HG03159 (cell line): ENCODE data around the gene PSD2.

ENCODE experiments used
- ATAC-seq: cut with Tn5 transposase; IDR thresholded peaks from one replicate; pipeline ENCODE4 v1.9.1; 2021; ENCODE audit warnings: mild to moderate bottlenecking, moderate library complexity; ENCODE audit not compliant: unreplicated experiment

The PSD2 gene

DNA sequence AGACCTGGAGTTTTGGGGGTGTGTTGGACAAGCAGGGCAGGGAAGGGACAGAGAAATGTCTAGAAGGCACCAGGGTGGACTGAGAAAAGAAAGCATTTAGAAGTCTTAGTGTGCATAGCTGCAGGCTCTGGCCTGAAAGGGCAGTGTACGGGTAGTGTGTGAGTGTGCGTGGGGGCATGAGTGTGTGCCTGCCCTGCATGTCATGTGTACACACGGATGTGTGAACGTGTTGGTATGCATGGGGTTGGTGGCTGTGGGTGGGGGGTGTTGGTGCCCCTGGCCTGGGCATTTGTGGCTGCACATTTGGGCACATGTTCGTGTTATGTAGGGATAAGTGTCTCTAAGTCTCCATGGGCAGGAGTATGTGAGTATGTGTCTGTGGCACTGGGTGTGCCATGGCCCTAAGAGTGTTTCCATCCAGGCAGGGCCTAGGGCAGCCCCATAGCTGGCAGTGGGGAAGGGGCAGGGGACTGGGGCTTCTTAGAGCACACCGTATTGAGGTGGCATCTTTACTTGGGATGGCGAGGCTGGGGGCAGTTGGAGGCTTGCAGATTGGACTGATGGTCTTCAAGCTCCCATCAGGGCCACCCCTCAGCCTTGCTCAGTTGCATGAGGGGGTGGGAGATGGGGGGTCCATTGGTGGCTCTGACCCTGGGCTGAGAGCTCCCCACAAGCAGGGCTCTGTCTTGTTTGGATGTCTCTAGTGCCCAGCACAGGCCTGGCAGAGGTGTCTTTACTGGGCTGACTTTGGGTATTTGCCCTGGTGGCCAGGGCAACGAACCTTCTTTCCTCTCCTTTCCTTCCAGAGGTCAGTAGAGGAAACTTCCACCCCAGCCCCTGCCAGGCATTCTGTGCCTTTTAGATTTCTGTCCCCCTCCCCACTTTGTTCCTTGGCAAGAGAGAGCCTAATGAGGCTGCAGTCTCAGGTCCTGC lies 15.0 kb downstream of the PSD2 start:
- ATAC-seq, result no peak

DNA sequence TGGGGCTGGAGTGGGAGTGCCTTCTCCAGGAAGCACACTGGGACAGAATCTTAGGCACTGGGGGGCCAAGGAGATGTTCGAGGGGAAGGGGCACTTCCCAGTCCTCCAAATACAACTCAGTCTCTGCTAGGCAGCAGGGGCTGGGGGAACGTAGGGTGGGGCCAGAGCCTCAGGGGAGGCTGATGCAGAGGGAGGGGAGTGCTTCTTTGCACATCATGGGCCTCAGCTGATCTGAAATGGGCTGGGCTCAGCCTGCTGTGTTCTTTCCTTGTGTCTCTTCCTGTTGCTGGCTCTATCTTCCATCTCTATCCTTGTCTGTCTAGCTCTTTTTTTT lies 15.6 kb downstream of the PSD2 start:
- ATAC-seq, result no peak

DNA sequence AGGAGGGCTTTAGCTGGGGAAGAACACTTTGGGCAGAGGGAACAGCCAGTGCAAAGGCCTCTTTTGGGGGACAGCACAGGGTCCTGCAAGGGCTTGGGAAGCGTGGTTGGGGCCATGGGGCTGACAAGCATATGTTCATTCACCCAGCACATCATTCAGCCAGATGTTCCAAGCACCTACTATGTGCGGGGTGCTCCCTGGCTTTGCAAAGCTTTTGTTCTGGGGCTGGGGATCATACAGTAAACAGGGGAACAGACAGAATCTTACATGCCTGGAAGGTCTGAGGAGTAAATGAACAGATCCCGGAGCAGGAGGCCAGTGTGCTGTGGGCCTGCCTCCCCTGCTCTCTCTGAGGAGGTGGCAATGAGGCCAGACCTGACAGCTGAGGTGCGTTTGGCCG lies 16.7 kb downstream of the PSD2 start:
- no peak for ATAC-seq

- ATAC-seq, result no peak
Measured at GRCh38 chr5:139812836-139813805, 17.5 kb downstream of the PSD2 start.

DNA sequence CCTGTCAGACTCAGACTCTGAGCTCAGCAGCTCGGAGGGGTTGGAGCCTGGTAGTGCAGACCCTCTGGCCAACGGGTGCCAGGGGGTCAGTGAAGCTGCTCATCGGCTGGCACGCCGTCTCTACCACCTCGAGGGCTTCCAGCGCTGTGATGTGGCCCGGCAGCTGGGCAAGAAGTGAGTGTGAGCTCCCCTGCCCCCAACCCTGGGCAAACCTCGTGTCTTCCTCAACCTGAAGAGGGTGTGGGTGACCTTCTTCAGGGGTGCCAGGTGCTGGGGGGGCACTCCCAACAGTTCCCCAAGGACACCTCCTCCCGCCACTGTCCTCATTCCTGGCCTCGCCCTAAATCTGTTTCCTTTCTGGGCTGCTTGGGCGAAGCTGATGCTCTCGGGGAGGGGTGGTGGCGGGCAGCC lies 18.6 kb downstream of the PSD2 start:
- ATAC-seq, result no peak

DNA sequence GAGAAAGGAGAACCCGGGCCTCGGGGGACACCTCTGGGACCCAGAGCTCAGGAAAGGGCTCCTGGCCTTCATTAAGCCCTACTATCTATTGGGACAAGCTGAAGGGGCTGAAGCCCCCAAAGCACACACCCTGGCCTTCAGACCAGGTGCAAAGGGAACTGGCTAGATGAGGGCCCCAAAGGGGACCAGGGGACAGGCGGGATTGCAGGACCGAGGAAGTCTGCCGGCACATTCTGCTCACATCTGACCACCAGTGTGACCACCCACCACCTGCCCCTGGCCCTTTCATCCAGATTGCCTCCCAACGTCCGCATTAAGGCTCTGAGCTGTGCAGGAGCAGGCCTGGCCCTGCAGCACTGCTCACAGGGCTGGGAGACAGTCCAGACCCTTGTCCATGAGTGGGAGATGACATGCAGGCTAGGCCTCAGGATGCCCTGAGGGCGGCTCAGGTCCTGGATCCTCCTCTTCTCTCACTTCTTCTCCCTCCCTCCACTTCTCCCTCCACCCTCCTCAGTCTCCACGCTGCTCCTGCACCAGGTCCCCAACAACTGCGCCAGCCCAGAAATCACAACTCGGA lies 19.2 kb downstream of the PSD2 start:
- ATAC-seq, result no peak

GRCh38 chr5:139816566-139816965 lies 21.0 kb downstream of the PSD2 start:
- no peak for ATAC-seq

DNA sequence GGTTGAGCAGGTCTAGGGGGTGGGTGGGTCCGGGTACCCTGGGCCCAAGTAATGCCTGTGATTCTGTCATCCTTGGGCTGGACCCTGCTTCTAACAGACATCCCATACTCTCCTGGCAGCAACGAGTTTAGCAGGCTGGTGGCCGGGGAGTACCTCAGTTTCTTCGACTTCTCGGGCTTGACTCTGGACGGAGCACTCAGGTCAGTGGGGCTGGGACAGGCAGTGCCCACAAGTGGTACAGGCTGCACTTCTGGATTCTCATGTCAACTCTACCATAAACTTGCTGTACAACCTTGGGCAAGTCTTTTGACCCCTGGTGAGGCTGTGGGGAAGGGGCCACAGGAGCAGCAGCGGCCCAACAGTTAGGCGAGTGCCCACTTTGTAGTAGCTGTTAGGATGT lies 21.8 kb downstream of the PSD2 start:
- ATAC-seq, result no peak

DNA sequence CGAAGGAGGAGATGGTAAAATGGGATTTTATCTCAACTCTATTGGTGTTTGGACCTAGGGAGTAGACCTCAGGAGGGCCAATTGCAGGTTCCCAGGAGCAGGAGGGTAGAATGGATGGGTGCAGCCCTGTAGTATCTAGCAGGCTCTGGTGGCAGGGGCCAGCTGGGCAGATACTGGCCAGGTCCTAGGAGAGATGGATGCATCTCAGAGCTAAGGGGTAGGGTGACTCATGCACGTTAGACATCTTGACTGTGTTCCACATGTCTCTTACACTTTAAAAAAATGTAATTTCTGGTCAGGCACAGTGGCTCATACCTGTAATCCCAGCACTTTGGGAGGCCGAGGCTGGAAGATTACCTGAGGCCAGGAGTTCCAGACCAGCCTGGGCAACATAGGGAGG lies 22.4 kb downstream of the PSD2 start:
- ATAC-seq, result no peak

- ATAC-seq, result no peak
Measured at GRCh38 chr5:139820130-139820529, 24.5 kb downstream of the PSD2 start.

DNA sequence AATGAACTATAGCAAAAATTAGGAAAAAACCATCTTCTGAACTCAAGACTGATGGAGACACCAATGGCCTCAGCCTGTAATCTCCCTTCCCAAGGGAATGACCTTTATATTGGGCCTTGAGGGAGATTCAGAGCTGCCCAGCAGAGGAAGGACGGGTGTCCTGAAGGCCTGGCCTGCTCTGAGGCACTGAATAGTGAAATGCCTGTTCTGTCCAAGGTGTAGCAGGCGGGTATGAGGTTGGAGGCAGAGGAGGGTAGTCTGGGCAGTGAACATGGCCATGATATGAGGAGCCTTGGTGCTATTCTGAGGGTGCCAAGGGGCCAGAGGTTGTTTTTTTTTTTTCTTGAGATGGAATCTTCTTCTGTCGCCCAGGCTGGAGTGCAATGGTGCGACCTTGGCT lies 25.0 kb downstream of the PSD2 start:
- ATAC-seq, result no peak

DNA sequence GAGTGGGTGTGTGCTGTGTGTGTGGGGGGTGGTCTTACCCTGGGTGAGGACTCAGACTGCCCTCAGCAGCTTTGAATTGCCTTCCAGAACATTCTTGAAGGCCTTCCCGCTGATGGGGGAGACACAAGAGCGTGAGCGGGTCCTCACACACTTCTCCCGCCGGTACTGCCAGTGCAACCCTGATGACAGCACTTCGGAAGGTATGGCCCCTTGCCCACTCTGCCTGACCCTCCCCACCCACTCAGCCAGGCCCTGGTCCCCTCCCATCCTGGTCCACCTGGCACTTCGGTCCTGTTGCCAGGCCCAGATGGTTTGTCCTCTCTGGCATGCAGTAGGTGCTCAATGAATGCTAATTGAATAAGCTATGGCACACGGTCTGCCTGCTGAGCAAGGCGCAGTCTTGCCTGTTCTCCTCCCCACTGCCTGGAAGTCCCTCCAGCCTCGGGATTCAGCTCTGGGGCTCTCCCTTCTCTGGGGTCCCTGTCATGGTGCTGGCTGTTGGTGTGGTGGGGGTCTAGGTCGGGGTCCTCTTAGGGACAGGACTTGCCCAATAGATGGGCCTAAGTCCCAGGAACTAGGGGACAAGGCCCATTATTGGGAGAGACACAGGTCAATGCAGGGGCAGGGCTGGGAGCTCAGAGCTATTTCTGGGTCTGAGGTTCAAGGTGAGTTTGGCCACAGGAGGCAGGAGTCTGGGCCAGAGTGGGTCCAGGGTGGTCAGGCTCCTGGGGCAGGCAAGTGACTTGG lies 26.4 kb downstream of the PSD2 start:
- ATAC-seq, result no peak

DNA sequence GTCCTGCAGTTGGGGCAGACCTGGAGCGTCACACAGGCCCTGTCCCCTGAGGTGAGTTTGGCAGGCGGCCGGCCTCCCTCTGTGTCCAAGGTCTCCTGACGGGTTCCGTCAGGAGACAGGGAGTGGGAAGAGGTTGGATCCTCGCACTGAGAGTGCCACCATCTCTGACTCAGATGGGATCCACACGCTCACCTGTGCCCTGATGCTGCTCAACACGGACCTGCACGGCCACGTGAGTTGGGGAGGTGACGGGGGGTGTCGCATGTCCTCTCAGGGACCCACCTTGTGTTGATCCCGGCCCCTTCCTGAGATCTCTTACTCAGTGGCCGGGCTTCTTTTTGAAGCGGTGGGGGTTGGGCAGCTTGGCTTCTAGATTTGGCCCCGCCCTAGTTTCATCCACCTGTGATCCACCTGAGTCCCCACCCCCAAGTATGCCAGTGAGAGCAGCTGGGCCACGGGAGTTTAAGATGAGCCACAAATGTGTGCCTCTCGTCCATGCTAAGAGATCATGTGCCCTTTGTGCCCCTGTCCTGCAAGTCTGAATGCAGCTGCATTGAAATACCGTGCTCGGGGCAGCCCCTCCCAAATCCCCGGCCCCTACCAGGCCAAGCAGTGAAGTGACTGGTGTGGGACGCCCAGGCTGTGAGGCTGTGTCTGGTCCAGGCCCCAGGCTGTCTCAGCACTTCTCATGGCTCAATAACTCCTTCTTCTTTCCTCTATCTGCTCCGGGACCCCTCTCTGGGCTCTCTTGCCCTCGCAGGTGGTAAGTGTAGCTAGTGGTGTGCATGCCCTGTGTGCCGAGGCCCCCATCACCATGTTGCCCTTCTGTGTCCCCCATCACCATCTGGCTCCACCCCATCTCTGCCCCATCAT lies 27.2 kb downstream of the PSD2 start:
- no peak for ATAC-seq

GRCh38 chr5:139823757-139824355 lies 28.2 kb downstream of the PSD2 start:
- ATAC-seq, result no peak

GRCh38 chr5:139825690-139826089 lies 30.1 kb downstream of the PSD2 start:
- ATAC-seq, result no peak

GRCh38 chr5:139828207-139828895 lies 32.7 kb downstream of the PSD2 start:
- no peak for ATAC-seq

- ATAC-seq, result no peak
Measured at GRCh38 chr5:139829471-139829870, 33.9 kb downstream of the PSD2 start.

GRCh38 chr5:139831624-139832023 lies 36.0 kb downstream of the PSD2 start:
- no peak for ATAC-seq

GRCh38 chr5:139833525-139833924 lies 37.9 kb downstream of the PSD2 start:
- no peak for ATAC-seq
